Right lobe of liver (tissue), 6 donors: Measurements from ENCODE around the gene GRID1. TPM values are rescaled to one million over a fixed set of nuclear protein-coding genes. Genes with fewer than 3 reads are reported as not detected.
"Not testable (repeated sequence)": the region's sequence is repeated elsewhere in the genome, so short reads cannot be mapped to it uniquely, and the experiment has no call there.

Source experiments
- ATAC-seq, 4 donors: fragments of 200-7000 bp; cut with Tn5 transposase; one replicate each; pipeline ENCODE4 v1.9.1; 2020; ENCODE audit warnings: mild to moderate bottlenecking in 4 of 4, moderate library complexity in 4 of 4
- DNase-seq, 3 donors: peaks; one replicate each; pipeline ENCODE4 v3.0.0-alpha.2; 2020
- H3K27ac ChIP-seq, 3 donors: fragments of 200-600 bp; one replicate each; pipeline ENCODE4 v1.8.0; 2022
- H3K27me3 ChIP-seq, 2 donors: fragments of 200-600 bp; one replicate each; pipeline ENCODE4 v1.8.0; 2022
- H3K36me3 ChIP-seq, 4 donors: fragments of 200-600 bp; sonication (generic) in 1 of 4; one replicate each; pipeline versions ENCODE4 v1.5.1 to v1.8.0; 2017 to 2022; ENCODE audit warnings: control low read depth in 1 of 4
- H3K4me1 ChIP-seq, 4 donors: fragments of 200-600 bp; sonication (generic) in 1 of 4; one replicate each; pipeline versions ENCODE4 v1.5.1 to v1.8.0; 2017 to 2022; ENCODE audit warnings: control low read depth in 1 of 4
- H3K4me3 ChIP-seq, 3 donors: fragments of 200-600 bp; one replicate each; pipeline ENCODE4 v1.8.0; 2022
- H3K9me3 ChIP-seq, 4 donors: fragments of 200-600 bp; sonication (generic) in 1 of 4; one replicate each; pipeline versions ENCODE4 v1.5.1 to v1.8.0; 2017 to 2022; ENCODE audit warnings: control low read depth in 1 of 4
- POLR2A ChIP-seq: fragments of 450-650 bp; IDR thresholded peaks from one replicate; pipeline ENCODE4 v1.6.1; 2017; ENCODE audit warnings: antibody characterized with exemption, mild to moderate bottlenecking
- whole genome bisulfite sequencing: methylation state at CpG from one replicate; pipeline ENCODE4 v1.1.6; 2018; ENCODE audit warnings: low coverage, low lambda C conversion rate; ENCODE audit not compliant: insufficient coverage; ENCODE audit errors: missing lambda C conversion rate; 5-methylcytosine and 5-hydroxymethylcytosine counted together
- intact Hi-C, 2 donors: fragments of 100-400 bp; cut with DNase I; formaldehyde crosslinking; loops; one replicate each; pipeline versions ENCODE4 v1.11.2 to v1.14.1; 2022
- total RNA-seq, 6 experiments: library from RNA; depleted of rRNA in 2 of 6; stranded (reverse); fragments of >200 nt in 2 of 6; fragmentation: NEBNext Ultra II Directional in 3 of 6; extraction: Animal tissue kit (Norgen Biotek cat#: 25700) in 3 of 6; gene quantifications; one replicate each; pipeline versions ENCODE4 v1.1.0 to v1.2.4, GENCODE V29; 2016 to 2023
- TF ChIP-seq, protein P1 (sequence below), 4 donors: fragments of 200-600 bp in 3 of 4; fragments of 450-650 bp in 1 of 4; IDR thresholded peaks; one replicate each; pipeline versions ENCODE4 v1.5.1 to v1.8.0; 2016 to 2022; ENCODE audit warnings: antibody characterized with exemption in 4 of 4, mild to moderate bottlenecking in 2 of 4
- donor health status: DM: no; HTN: yes; CAD: no.
- donor health status: DM: no; HTN: no; CAD: no.
- donor health status: DM: no; HTN: no; CAD: no.
- donor health status: DM: no; HTN: yes; CAD: no.
- donor health status: DM: no; HTN: yes; CAD: no.

Gene GRID1
- total RNA-seq, 6 experiments from 2014 or later = 0.05 to 1.9 (median 0.81) TPM

DNA sequence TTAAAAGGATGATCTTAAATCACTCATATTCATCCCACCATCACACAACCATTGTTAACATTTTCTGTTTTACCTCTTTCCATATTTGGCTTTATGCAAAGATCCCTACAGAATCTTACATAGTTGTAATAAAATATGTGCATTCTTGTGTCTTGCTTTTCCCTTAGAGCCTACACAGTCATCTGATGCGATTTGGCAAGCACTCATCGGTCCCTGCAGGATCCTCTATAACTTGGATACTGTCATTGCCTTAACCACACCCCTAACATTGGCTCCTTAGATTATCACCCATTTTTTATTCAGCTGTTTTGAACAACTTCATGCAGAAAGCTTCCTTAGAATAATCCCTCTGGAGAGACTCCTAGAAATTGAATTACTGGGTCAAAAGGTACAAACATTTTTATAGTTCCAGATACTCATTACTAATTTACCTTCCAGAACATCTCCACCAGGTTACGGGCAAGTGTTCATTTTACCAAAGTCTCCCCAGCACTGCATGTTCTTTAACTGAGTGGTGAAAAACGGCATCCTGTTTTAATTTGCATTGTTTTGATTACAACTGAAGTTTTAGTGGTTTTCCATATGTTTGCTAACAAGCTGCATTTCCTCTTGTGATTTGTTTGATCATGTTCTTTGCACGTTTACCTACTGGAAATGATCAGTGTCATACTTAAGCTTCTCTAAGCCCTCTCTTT, 268.3 kb downstream of the GRID1 start:
- H3K4me1 ChIP-seq = no peaks in the 10 kb centered on the region
- DNase-seq = no peak
- H3K27me3 ChIP-seq = no peaks in the 10 kb centered on the region
- no peaks in the 10 kb centered on the region for H3K36me3 ChIP-seq
- TF ChIP-seq POLR2A = no peak
- TF ChIP-seq, protein P1, sequence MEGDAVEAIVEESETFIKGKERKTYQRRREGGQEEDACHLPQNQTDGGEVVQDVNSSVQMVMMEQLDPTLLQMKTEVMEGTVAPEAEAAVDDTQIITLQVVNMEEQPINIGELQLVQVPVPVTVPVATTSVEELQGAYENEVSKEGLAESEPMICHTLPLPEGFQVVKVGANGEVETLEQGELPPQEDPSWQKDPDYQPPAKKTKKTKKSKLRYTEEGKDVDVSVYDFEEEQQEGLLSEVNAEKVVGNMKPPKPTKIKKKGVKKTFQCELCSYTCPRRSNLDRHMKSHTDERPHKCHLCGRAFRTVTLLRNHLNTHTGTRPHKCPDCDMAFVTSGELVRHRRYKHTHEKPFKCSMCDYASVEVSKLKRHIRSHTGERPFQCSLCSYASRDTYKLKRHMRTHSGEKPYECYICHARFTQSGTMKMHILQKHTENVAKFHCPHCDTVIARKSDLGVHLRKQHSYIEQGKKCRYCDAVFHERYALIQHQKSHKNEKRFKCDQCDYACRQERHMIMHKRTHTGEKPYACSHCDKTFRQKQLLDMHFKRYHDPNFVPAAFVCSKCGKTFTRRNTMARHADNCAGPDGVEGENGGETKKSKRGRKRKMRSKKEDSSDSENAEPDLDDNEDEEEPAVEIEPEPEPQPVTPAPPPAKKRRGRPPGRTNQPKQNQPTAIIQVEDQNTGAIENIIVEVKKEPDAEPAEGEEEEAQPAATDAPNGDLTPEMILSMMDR (IDR thresholded peaks at IDR 0.05) = no peak
- no peaks in the 10 kb centered on the region for H3K9me3 ChIP-seq
- H3K4me3 ChIP-seq = no peak overlapping the region
- ATAC-seq = no peak
- intact Hi-C loops = no loop called here
- 57% methylated on average over 5 of the region's 5 CpGs for WGBS
- no peak overlapping the region for H3K27ac ChIP-seq

DNA sequence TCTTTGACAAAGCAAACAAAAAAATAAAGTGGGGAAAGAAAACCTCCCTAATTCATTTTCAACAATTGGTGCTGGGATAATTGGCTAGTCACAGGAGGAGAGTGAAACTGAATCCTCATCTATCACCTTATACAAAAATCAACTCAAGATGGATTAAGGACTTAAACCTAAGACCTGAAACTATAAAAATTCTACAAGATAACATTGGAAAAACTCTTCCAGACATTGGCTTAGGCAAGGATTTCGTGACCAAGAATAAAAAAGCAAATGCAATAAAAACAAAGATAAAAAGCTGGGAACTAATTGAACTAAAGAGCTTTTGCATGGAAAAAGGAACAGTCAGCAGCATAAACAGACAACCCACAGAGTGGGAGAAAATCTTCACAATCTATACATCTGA, 271.5 kb downstream of the GRID1 start:
- H3K27ac ChIP-seq, H3K9me3 ChIP-seq, H3K36me3 ChIP-seq, H3K4me1 ChIP-seq, ATAC-seq, intact Hi-C loops, H3K4me3 ChIP-seq, H3K27me3 ChIP-seq, DNase-seq: not testable (repeated sequence)
- 50% methylated on average over 1 of the region's 1 CpG for WGBS

DNA sequence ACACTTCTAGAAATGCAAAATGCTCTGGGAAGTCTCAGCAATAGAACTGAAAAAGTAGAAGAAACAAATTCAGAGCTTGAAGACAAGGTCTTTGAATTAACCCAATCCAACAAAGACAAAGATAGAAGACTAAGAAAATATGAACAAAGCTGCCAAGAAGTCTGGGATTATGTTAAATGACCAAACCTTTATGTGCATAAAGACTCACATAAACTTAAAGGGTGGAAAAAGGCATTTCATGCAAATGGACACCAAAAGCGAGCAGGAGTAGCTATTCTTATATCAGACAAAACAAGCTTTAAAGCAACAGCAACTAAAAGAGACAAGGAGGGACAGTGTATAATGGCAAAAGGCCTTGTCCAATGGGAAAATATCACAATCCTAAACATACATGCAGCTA, 274.3 kb downstream of the GRID1 start:
- H3K36me3 ChIP-seq, H3K27ac ChIP-seq, ATAC-seq, H3K9me3 ChIP-seq, H3K27me3 ChIP-seq, DNase-seq, H3K4me1 ChIP-seq, intact Hi-C loops, H3K4me3 ChIP-seq: not testable (repeated sequence)
- WGBS = 82% methylated on average over 1 of the region's 1 CpG

DNA sequence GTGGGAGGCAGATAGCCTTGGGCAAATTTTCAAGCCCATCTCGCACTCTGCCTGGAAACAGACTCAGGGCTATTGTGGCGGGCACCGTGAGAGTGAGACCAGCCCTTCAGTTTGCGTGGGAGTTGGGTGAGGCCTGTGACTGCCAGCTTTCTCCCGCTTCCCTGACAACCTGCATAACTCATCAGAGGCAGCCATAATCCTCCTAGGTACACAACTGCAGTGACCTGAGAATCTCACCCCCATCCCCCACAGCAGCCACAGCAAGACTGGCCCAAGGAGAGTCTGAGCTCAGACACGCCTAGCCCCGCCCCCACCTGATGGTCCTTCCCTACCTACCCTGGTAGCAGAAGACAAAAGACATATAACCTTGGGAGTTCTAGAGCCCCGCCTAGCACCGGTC, 275.4 kb downstream of the GRID1 start:
- intact Hi-C loops = no loop called here
- no peak for DNase-seq
- no peak for ATAC-seq
- Histone ChIP-seq H3K9me3 (no peaks in the 10 kb centered on the region), H3K27me3 (no peaks in the 10 kb centered on the region), H3K4me3 (no peak overlapping the region), H3K4me1 (no peaks in the 10 kb centered on the region), H3K36me3 (no peaks in the 10 kb centered on the region), H3K27ac (no peak overlapping the region)
- no peak for TF ChIP-seq POLR2A
- TF ChIP-seq, protein P1 (IDR thresholded peaks at IDR 0.05) = no peak
- WGBS = 76% methylated on average over 4 of the region's 9 CpGs

DNA sequence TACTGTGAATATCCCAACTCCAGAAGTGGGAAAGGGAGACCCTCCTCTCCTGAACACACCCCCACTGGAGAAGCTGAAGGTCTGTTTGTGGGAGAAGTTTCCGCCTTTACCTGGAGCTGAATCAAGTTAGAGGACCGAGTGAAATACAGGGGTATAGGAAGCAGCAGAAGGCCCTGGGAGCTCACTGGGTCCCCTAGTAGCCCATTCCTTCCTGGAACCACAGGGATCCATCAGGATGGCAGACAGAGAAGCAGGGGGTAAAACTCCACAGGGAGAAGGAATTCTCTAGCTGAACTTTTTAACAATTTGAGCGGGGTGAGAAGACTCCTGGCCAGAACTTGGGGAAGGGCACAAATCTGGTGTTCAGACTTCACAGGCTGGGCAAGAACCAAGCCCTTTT, 275.8 kb downstream of the GRID1 start:
- no peak for ATAC-seq
- Histone ChIP-seq H3K9me3 (no peaks in the 10 kb centered on the region), H3K4me3 (no peak overlapping the region), H3K27me3 (no peaks in the 10 kb centered on the region), H3K4me1 (no peaks in the 10 kb centered on the region), H3K27ac (no peak overlapping the region), H3K36me3 (no peaks in the 10 kb centered on the region)
- TF ChIP-seq, protein P1 (IDR thresholded peaks at IDR 0.05) = no peak
- TF ChIP-seq POLR2A = no peak
- intact Hi-C loops = no loop called here
- no peak for DNase-seq
- WGBS = 71% methylated on average over 2 of the region's 3 CpGs
